Adrenal gland (tissue), 12 donors: ENCODE data around the gene LRRC59. TPM values are rescaled to one million over a fixed set of nuclear protein-coding genes. Genes with fewer than 3 reads are reported as not detected.
A peak's percentile ranks its signal among the peaks of the same experiment; 100 is the strongest.

Experiments used
- DNase-seq, 7 donors: peaks; one replicate each; pipeline ENCODE4 v3.0.0-alpha.2; 2019 to 2020
- H3K27ac ChIP-seq, 5 donors: fragments of 200-600 bp; sonication (generic) in 4 of 5; 1 replicate in 3 of 5; 2 replicates in 2 of 5; pipeline versions ENCODE4 v1.5.1 to v1.8.0; 2016 to 2020; ENCODE audit warnings: mild to moderate bottlenecking in 1 of 5
- H3K27me3 ChIP-seq: fragments of 200-600 bp; 2 replicates; pipeline ENCODE4 v1.8.0; 2021
- H3K36me3 ChIP-seq, 2 donors: fragments of 200-600 bp; replicated peaks in 1 of 2; 1 replicate in 1 of 2; 2 replicates in 1 of 2; pipeline versions ENCODE4 v1.5.1 to v1.8.0; 2018 to 2022
- H3K4me1 ChIP-seq, 2 donors: fragments of 200-600 bp; replicated peaks in 1 of 2; 1 replicate in 1 of 2; 2 replicates in 1 of 2; pipeline versions ENCODE4 v1.5.1 to v1.8.0; 2018 to 2021
- H3K4me3 ChIP-seq, 4 donors: fragments of 200-600 bp; sonication (generic) in 3 of 4; one replicate each; pipeline ENCODE4 v1.5.1; 2016 to 2018
- H3K9me3 ChIP-seq, 3 donors: fragments of 200-600 bp; sonication (generic) in 1 of 3; replicated peaks in 1 of 3; 1 replicate in 2 of 3; 2 replicates in 1 of 3; pipeline versions ENCODE4 v1.5.1 to v1.8.0; 2016 to 2021
- CTCF ChIP-seq, 6 experiments: fragments of 450-650 bp in 4 of 6; fragments of 200-600 bp in 2 of 6; sonication (generic) in 1 of 6; IDR thresholded peaks; 1 replicate in 5 of 6; 2 replicates in 1 of 6; pipeline versions ENCODE4 v1.5.1 to v1.8.0; 2016 to 2021; ENCODE audit warnings: antibody characterized with exemption in 6 of 6, mild to moderate bottlenecking in 2 of 6, moderate library complexity in 1 of 6
- POLR2A ChIP-seq, 2 donors: fragments of 450-650 bp; IDR thresholded peaks; one replicate each; pipeline ENCODE4 v1.6.1; 2017; ENCODE audit warnings: antibody characterized with exemption in 2 of 2, mild to moderate bottlenecking in 2 of 2, moderate library complexity in 1 of 2
- WGBS, 4 donors: extraction: QIAGEN DNeasy Blood & Tissue Kit in 2 of 4; methylation state at CpG; one replicate each; pipeline versions ENCODE4 v1.1.5 to v1.1.7; 2013 to 2017; 5-methylcytosine and 5-hydroxymethylcytosine counted together
- intact Hi-C, 2 donors: fragments of 100-400 bp; cut with DNase I; formaldehyde crosslinking; loops; one replicate each; pipeline versions ENCODE4 v1.14.1 to v1.15.0; 2022 to 2023
- polyA plus RNA-seq, 3 donors: library from polyadenylated mRNA; stranded (reverse); fragments of 200-250 nt in 2 of 3; fragments of 350-450 nt in 1 of 3; fragmentation: Illumina TruSeq in 1 of 3; extraction: RNeasy Lipid Tissue Mini Kit (QIAGEN cat#74804) in 1 of 3; gene quantifications; one replicate each; pipeline ENCODE4 v1.2.3, GENCODE V29; 2013 to 2014
- total RNA-seq, 9 donors: library from RNA; depleted of rRNA in 4 of 9; stranded (reverse); fragments of >200 nt in 4 of 9; fragments of 120-200 nt in 1 of 9; fragmentation: NEBNext Ultra II Directional in 1 of 9; extraction: Animal tissue kit (Norgen Biotek cat#: 25700) in 1 of 9; gene quantifications; one replicate each; pipeline versions ENCODE4 v1.1.0 to v1.2.4, GENCODE V29; 2013 to 2023
- donor health status: healthy with polysubstance abuse.
- donor health status: Bipolar disorder and iron deficiency.
- donor health status: DM: yes; HTN: yes; CAD: no.
- donor health status: DM: no; HTN: no; CAD: no.
- donor health status: DM: no; HTN: no; CAD: no.
- donor health status: DM: yes; HTN: yes; CAD: no.

The LRRC59 gene
- total and polyA plus RNA-seq, 12 donors = 38.0 to 337 (median 107) TPM

GRCh38 chr17:50360486-50361115, 36.7 kb downstream of the LRRC59 start:
- Histone ChIP-seq H3K27me3 (no peaks in the 10 kb centered on the region), H3K9me3 (no peaks in the 10 kb centered on the region), H3K4me1 (peaks cover 7 to 16% of the 10 kb centered on the region in 2 donors), H3K36me3 (peaks cover 0 to 40% of the 10 kb centered on the region in 2 donors), H3K27ac (no peak overlapping the region), H3K4me3 (no peak overlapping the region)
- DNase-seq = peak in 3 of 7 donors; percentile 13 to 49 (median 13)
- 87 to 93% (median 90%) methylated on average over 6 to 11 of the region's 11 CpGs for WGBS, 4 donors
- TF ChIP-seq CTCF (IDR thresholded peaks at IDR 0.05) = no peak
- TF ChIP-seq POLR2A (IDR thresholded peaks at IDR 0.05) = no peak
- intact Hi-C loops = loop anchor here in 1 of 2 donors (5.0 kb wide), 1 partner anchor 37 kb away; the partner anchor contains the start of gene LRRC59

- Histone ChIP-seq H3K27me3 (no peaks in the 10 kb centered on the region), H3K36me3 (peaks cover 0 to 41% of the 10 kb centered on the region in 2 donors), H3K4me1 (peaks cover 7 to 16% of the 10 kb centered on the region in 2 donors), H3K4me3 (no peak overlapping the region), H3K9me3 (no peaks in the 10 kb centered on the region), H3K27ac (peak overlapping the region in 2 of 5 donors; percentile 40 to 56)
- 77 to 98% (median 78%) methylated on average over 5 to 14 of the region's 14 CpGs for WGBS, 4 donors
- peak in 5 of 7 donors; percentile 26 to 51 (median 39) for DNase-seq
- no peak for TF ChIP-seq POLR2A (IDR thresholded peaks at IDR 0.05)
- TF ChIP-seq CTCF (IDR thresholded peaks at IDR 0.05) = no peak
- intact Hi-C loops = loop anchor here in 1 of 2 donors (5.0 kb wide), 2 partner anchors 37 to 112 kb away; partner anchors contain the start of gene LRRC59
Observed at GRCh38 chr17:50359998-50360461, 37.3 kb downstream of the LRRC59 start.

- no peak overlapping the region for H3K4me3 ChIP-seq
- H3K4me1 ChIP-seq = peaks cover 7 to 16% of the 10 kb centered on the region in 2 donors
- H3K36me3 ChIP-seq = peaks cover 0 to 47% of the 10 kb centered on the region in 2 donors
- peak overlapping the region in 2 of 5 donors; percentile 53 to 56 for H3K27ac ChIP-seq
- no peaks in the 10 kb centered on the region for H3K27me3 ChIP-seq
- peak in 4 of 7 donors; percentile 25 to 55 (median 42) for DNase-seq
- H3K9me3 ChIP-seq = no peaks in the 10 kb centered on the region
- WGBS, 4 donors = 56 to 72% (median 62%) methylated on average over 5 of the region's 5 CpGs
- TF ChIP-seq POLR2A (IDR thresholded peaks at IDR 0.05) = no peak
- intact Hi-C loops = loop anchor here in 1 of 2 donors (5.0 kb wide), 1 partner anchor 113 kb away; no protein-coding TSS in a partner anchor
Observed at GRCh38 chr17:50359005-50359699, 38.2 kb downstream of the LRRC59 start.

- intact Hi-C loops = loop anchor here in 1 of 2 donors (5.0 kb wide), 1 partner anchor 114 kb away; no protein-coding TSS in a partner anchor
- 87 to 95% (median 91%) methylated on average over 7 to 17 of the region's 17 CpGs for WGBS, 4 donors
Observed at GRCh38 chr17:50358177-50358576, 39.1 kb downstream of the LRRC59 start.

More at GRCh38 chr17:50358177-50358576, 39.1 kb downstream of the LRRC59 start:
- Histone ChIP-seq H3K27ac (no peak overlapping the region), H3K4me1 (peaks cover 7 to 16% of the 10 kb centered on the region in 2 donors), H3K9me3 (no peaks in the 10 kb centered on the region), H3K4me3 (no peak overlapping the region), H3K36me3 (peaks cover 0 to 54% of the 10 kb centered on the region in 2 donors), H3K27me3 (no peaks in the 10 kb centered on the region)
- peak in 3 of 7 donors; percentile 10 to 19 (median 11) for DNase-seq
- TF ChIP-seq POLR2A (IDR thresholded peaks at IDR 0.05) = no peak
- TF ChIP-seq CTCF (IDR thresholded peaks at IDR 0.05) = no peak
